Measurements from ENCODE around the gene ANKRD34A. TPM values are rescaled to one million over a fixed set of nuclear protein-coding genes. Genes with fewer than 3 reads are reported as not detected.

The ANKRD34A gene
- total and polyA plus RNA-seq, 7 donors = 0.33 to 1.9 (median 0.71) TPM; not detected in 2

DNA sequence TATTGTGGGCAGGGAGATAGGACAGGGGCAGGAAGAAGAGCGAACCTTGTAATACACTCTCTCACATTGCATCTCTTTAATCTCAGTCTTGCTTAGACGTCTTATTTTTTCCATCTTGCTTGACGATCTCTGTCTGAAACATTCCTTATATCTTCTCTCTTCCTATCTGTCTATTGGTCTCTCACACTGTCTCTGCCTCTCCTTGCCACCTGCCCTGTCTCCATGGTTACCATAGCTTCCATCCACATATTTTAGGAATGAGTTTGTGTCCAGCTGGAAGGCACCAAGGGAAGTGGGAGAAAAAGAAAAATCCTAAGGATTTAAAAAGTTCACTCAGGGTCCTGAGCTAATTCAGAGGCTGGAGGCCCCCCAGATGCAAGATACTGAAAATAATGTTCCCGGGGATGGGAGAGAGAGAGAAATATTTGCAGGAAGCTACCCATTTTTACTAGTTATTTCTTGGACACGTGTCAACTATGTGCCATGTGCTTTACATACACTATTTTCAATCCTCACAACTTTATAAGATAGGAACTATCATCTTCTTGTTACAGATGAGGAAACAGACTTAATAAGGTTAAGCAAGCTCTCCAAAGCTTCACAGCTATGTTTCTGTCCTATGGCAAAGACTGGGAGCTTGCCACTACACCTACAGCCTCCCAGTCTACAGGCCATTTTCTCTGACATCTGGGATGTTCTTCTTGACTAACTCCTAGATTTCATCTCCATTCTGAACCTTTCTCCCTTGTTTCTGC, 933 bp downstream of the ANKRD34A start:
- H3K9me3 ChIP-seq = no peaks in the 10 kb centered on the region
- H3K36me3 ChIP-seq = no peaks in the 10 kb centered on the region
- peak overlapping the region; percentile 95 to 100 (median 96) for H3K27ac ChIP-seq
- no peak for DNase-seq
- peaks cover 0 to 63% (median 49%) of the 10 kb centered on the region in 4 donors for H3K4me1 ChIP-seq
- 21 to 40% methylated on average over 5 of the region's 5 CpGs for WGBS, 2 donors
- peak overlapping the region; percentile 54 to 70 (median 58) for H3K4me3 ChIP-seq
- TF ChIP-seq POLR2A (IDR thresholded peaks at IDR 0.05) (no peak), EP300 (IDR thresholded peaks at IDR 0.05) (no peak), POLR2AphosphoS5 (IDR thresholded peaks at IDR 0.05) (no peak)
- TF ChIP-seq, protein P1, sequence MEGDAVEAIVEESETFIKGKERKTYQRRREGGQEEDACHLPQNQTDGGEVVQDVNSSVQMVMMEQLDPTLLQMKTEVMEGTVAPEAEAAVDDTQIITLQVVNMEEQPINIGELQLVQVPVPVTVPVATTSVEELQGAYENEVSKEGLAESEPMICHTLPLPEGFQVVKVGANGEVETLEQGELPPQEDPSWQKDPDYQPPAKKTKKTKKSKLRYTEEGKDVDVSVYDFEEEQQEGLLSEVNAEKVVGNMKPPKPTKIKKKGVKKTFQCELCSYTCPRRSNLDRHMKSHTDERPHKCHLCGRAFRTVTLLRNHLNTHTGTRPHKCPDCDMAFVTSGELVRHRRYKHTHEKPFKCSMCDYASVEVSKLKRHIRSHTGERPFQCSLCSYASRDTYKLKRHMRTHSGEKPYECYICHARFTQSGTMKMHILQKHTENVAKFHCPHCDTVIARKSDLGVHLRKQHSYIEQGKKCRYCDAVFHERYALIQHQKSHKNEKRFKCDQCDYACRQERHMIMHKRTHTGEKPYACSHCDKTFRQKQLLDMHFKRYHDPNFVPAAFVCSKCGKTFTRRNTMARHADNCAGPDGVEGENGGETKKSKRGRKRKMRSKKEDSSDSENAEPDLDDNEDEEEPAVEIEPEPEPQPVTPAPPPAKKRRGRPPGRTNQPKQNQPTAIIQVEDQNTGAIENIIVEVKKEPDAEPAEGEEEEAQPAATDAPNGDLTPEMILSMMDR (IDR thresholded peaks at IDR 0.05) = no peak
- intact Hi-C loops (cut with DNase I) = loop anchor here (5.0 kb wide), 1 partner anchor 34 kb away; the partner anchor contains the start of gene TXNIP
- H3K27me3 ChIP-seq = no peaks in the 10 kb centered on the region

DNA sequence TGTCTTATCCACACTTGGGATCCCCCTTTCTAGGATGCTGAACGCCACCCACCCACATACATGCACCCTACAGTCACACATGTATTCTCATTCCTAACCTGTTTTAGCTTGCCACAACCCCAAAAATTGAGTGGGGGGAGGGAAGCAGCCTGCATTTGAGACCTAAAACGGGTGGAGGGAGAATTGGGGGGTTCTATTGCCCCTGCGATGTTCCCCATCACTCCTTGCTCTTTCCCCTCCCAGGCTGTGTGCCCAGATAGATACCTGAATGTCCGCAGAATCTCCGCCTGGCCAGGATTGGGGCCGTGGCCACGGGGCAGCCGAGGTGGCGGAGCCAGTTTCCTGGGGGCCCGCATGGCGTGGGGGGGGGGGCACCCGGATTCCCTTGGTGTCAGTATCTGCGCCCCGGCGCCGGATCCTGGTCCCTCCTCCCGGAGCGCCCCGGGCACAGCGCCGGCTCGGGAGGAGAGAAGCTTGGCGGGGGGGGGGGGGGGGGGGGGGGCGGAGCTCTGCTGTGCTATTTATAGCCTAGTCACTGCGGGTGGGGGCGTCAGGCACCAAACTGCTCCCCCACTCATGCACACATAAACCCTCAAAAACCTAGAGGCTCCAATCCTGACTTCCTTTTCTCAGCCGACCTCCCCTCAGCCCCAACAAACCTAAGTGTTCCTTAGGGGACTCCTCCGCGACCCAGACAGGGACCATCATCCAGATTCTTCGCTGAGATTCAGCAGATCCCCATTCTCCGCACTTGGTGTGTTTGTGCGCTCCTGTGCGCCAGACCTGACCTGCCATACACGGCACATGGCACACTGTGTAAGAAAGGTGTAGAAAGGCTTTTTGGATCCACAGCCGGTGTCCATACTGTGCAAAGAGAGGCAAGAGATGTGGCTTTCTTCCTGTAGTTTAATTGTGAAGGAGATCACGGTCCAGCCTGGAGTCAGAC, 1.9 kb downstream of the ANKRD34A start:
- H3K27me3 ChIP-seq = no peaks in the 10 kb centered on the region
- H3K4me3 ChIP-seq = peak overlapping the region; percentile 43 to 63 (median 60)
- TF ChIP-seq POLR2A (IDR thresholded peaks at IDR 0.05) (no peak), POLR2AphosphoS5 (IDR thresholded peaks at IDR 0.05) (peak in 3 of 4 donors; percentile 24 to 53 (median 40))
- WGBS, 2 donors = 2 to 5% methylated on average over 29 to 33 of the region's 36 CpGs
- peak overlapping the region; percentile 95 to 100 (median 96) for H3K27ac ChIP-seq
- DNase-seq = peak; percentile 85
- intact Hi-C loops (cut with DNase I) = loop anchor here (5.0 kb wide), 1 partner anchor 35 kb away; the partner anchor contains the start of gene TXNIP
- peaks cover 0 to 67% (median 54%) of the 10 kb centered on the region in 4 donors for H3K4me1 ChIP-seq
- no peaks in the 10 kb centered on the region for H3K9me3 ChIP-seq
- no peaks in the 10 kb centered on the region for H3K36me3 ChIP-seq

DNA sequence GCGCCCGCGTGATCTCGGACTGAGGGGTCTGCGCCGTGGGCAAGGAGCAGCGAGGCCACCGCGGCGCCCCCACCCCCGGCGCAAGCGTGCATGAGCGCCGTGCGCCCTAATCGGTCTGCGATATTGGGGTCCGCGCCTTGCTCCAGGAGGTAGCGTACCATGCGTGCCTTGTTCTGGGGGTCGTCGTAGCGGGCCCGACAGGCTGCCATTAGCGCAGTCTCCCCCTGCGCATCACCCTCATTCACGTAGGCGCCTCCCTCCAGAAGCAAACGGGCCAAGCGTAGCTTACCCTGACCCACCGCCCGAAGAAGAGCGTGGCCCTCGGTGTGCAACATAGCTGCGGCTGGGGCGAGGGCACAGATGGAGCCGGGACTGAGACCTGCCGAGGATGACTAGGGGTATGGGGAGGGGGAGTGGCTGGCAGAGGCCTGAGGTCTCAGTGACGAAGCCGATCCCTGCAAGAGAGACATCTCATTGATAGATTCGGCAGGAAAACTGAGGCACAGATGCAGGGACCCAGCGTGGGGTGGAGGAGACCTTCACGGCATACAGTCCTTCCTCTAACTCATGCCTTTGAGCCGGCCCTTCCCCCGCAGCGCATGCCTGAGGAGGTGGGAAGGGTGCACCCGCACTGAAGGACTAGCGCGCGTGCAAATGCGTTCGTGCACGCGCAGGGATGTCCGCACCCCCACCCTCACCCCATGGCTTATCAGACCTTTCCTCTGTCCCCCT, 2.8 kb downstream of the ANKRD34A start:
- Histone ChIP-seq H3K4me1 (peaks cover 0 to 71% (median 56%) of the 10 kb centered on the region in 4 donors), H3K36me3 (no peaks in the 10 kb centered on the region), H3K9me3 (no peaks in the 10 kb centered on the region), H3K4me3 (peak overlapping the region; percentile 43 to 63 (median 60)), H3K27ac (peak overlapping the region; percentile 95 to 100 (median 96)), H3K27me3 (no peaks in the 10 kb centered on the region)
- peak in 3 of 4 donors; percentile 24 to 68 (median 27) for TF ChIP-seq POLR2AphosphoS5 (IDR thresholded peaks at IDR 0.05)
- TF ChIP-seq, protein P1 (IDR thresholded peaks at IDR 0.05) = no peak
- DNase-seq = peak; percentile 86
- WGBS, 2 donors = 1 to 2% methylated on average over 57 of the region's 57 CpGs
- intact Hi-C loops (cut with DNase I) = loop anchor here (2.0 to 5.0 kb wide), 2 partner anchors 35 to 36 kb away; partner anchors contain the start of genes RBM8A and TXNIP

DNA sequence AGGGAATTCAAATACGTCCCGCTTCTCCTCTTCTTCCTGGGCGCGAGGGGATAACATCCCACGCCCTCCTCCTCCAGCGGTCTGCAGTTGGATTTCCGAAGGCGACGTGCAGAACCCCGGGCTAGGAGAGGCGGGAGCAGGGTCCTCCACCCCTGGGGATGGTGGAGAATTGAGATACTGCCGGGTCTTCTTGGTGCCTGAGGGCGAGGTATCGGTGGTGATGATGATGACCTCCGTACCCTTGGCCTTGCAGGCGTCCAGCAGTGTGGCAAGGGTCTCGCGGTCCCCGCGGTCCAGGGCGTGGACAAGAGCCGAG, 3.3 kb downstream of the ANKRD34A start:
- H3K27ac ChIP-seq = peak overlapping the region; percentile 95 to 100 (median 96)
- H3K4me3 ChIP-seq = peak overlapping the region; percentile 43 to 63 (median 60)
- H3K4me1 ChIP-seq = peaks cover 0 to 77% (median 60%) of the 10 kb centered on the region in 4 donors
- WGBS, 2 donors = 1% methylated on average over 21 to 22 of the region's 22 CpGs
- no peaks in the 10 kb centered on the region for H3K27me3 ChIP-seq
- TF ChIP-seq POLR2A (IDR thresholded peaks at IDR 0.05) (no peak), POLR2AphosphoS5 (IDR thresholded peaks at IDR 0.05) (no peak), EP300 (IDR thresholded peaks at IDR 0.05) (no peak)
- TF ChIP-seq, protein P1 (IDR thresholded peaks at IDR 0.05) = no peak
- DNase-seq = no peak
- intact Hi-C loops (cut with DNase I) = loop anchor here (2.0 to 5.0 kb wide), 2 partner anchors 34 to 36 kb away; partner anchors contain the start of genes RBM8A and TXNIP
- H3K36me3 ChIP-seq = no peaks in the 10 kb centered on the region
- H3K9me3 ChIP-seq = no peaks in the 10 kb centered on the region
